Measurements from ENCODE around the gene SH3BP1. TPM values are rescaled to one million over a fixed set of nuclear protein-coding genes. Genes with fewer than 3 reads are reported as not detected.
A peak's percentile ranks its signal among the peaks of the same experiment; 100 is the strongest.

Gene SH3BP1
- total and polyA plus RNA-seq, 2 of the 13 experiments (the other 11 are each of a cell fraction or from before 2014, with no cell fraction given): 8.4 to 18.5 TPM

GRCh38 chr22:37633625-37634416 is 5.6 kb upstream of the SH3BP1 start (continued):
- TF ChIP-seq TAF1 (CRISPR knock-in tag; IDR thresholded peaks at IDR 0.05): peak; percentile 74
- TF ChIP-seq ZBTB25 (CRISPR knock-in tag; IDR thresholded peaks at IDR 0.05): no peak
- TF ChIP-seq AKNA (CRISPR knock-in tag; IDR thresholded peaks at IDR 0.05; ENCODE audit: borderline replicate concordance): no peak
- no peak for TF ChIP-seq THRA (CRISPR knock-in tag; IDR thresholded peaks at IDR 0.05; ENCODE audit: borderline replicate concordance)
- peak; percentile 9; the same call in 1 of the 2 replicates for TF ChIP-seq ZBTB2 (CRISPR knock-in tag; IDR thresholded peaks at IDR 0.05; ENCODE audit: low read depth)
- TF ChIP-seq SRY (CRISPR knock-in tag; IDR thresholded peaks at IDR 0.05): no peak
- no peak for TF ChIP-seq ZNF335 (CRISPR knock-in tag; IDR thresholded peaks at IDR 0.05)
- peak; percentile 55; the same call in 1 of the 2 replicates for TF ChIP-seq SNAPC2 (CRISPR knock-in tag; IDR thresholded peaks at IDR 0.05)
- TF ChIP-seq RARA (CRISPR knock-in tag; IDR thresholded peaks at IDR 0.05): peak; percentile 41; the same call in 1 of the 2 replicates
- TF ChIP-seq NCOA2 (CRISPR knock-in tag; IDR thresholded peaks at IDR 0.05): peak; percentile 24; the same call in 1 of the 2 replicates
- no peak; the same call in 1 of the 2 replicates for TF ChIP-seq IRF2 (CRISPR knock-in tag; IDR thresholded peaks at IDR 0.05)
- peak; percentile 88 for TF ChIP-seq ETV5 (CRISPR knock-in tag; IDR thresholded peaks at IDR 0.05; ENCODE audit: borderline replicate concordance)
- TF ChIP-seq ZNF550 (CRISPR knock-in tag; IDR thresholded peaks at IDR 0.05; ENCODE audit: borderline replicate concordance): no peak
- no peak for TF ChIP-seq XRCC5 (optimal IDR thresholded peaks at IDR 0.05; ENCODE audit: low read length)
- 0 out of 2 replicates have a peak, but pooled peaks have one; percentile 53 for TF ChIP-seq ZBTB43 (CRISPR knock-in tag; conservative IDR thresholded peaks at IDR 0.05)
- 0 out of 2 replicates have a peak, but pooled peaks have one; percentile 23 for TF ChIP-seq KLF11 (CRISPR knock-in tag; IDR thresholded peaks at IDR 0.05)
- no peak for TF ChIP-seq MIXL1 (CRISPR knock-in tag; IDR thresholded peaks at IDR 0.05)
- no peak for TF ChIP-seq SP1 (IDR thresholded peaks at IDR 0.05)
- peak; percentile 79 for TF ChIP-seq SP1 (CRISPR knock-in tag; IDR thresholded peaks at IDR 0.05)

Data from HepG2 (cell line).